Breast epithelium (tissue), 4 donors: Measurements from ENCODE around the gene ALDH1A1. TPM values are rescaled to one million over a fixed set of nuclear protein-coding genes. Genes with fewer than 3 reads are reported as not detected.

Source experiments
- DNase-seq, 2 donors: peaks; one replicate each; pipeline ENCODE4 v3.0.0-alpha.2; 2019; ENCODE audit warnings: low spot score in 2 of 2
- H3K27ac ChIP-seq, 2 donors: fragments of 200-600 bp; sonication (generic) in 1 of 2; one replicate each; pipeline ENCODE4 v1.5.1; 2016 to 2019; ENCODE audit warnings: mild to moderate bottlenecking in 1 of 2
- H3K27me3 ChIP-seq, 2 donors: fragments of 200-600 bp; sonication (generic) in 1 of 2; one replicate each; pipeline versions ENCODE4 v1.5.1 to v1.6.0; 2017 to 2019; ENCODE audit warnings: control low read depth in 1 of 2, mild to moderate bottlenecking in 1 of 2
- H3K36me3 ChIP-seq: fragments of 200-600 bp; one replicate; pipeline ENCODE4 v1.5.1; 2019
- H3K4me1 ChIP-seq, 2 donors: fragments of 200-600 bp; sonication (generic); one replicate each; pipeline ENCODE4 v1.5.1; 2016 to 2019; ENCODE audit warnings: control low read depth in 1 of 2
- H3K4me3 ChIP-seq, 3 donors: fragments of 200-600 bp; sonication (generic); 1 replicate in 2 of 3; 2 replicates in 1 of 3; pipeline ENCODE4 v1.5.1; 2016 to 2019; ENCODE audit warnings: mild to moderate bottlenecking in 3 of 3, moderate library complexity in 2 of 3
- H3K9me3 ChIP-seq, 2 donors: fragments of 200-600 bp; sonication (generic) in 1 of 2; one replicate each; pipeline ENCODE4 v1.5.1; 2016 to 2019; ENCODE audit warnings: control low read depth in 1 of 2
- CTCF ChIP-seq, 3 donors: fragments of 450-650 bp; IDR thresholded peaks; one replicate each; pipeline ENCODE4 v1.5.1; 2016 to 2017; ENCODE audit warnings: antibody characterized with exemption in 3 of 3, mild to moderate bottlenecking in 3 of 3, moderate library complexity in 3 of 3
- POLR2A ChIP-seq: fragments of 450-650 bp; IDR thresholded peaks from one replicate; pipeline ENCODE4 v1.6.1; 2016; ENCODE audit warnings: antibody characterized with exemption, mild to moderate bottlenecking, moderate library complexity
- POLR2AphosphoS5 ChIP-seq, 3 donors: sonication (generic); formaldehyde crosslinking; IDR thresholded peaks; one replicate each; pipeline ENCODE4 v1.6.1; 2017; ENCODE audit warnings: antibody characterized with exemption in 3 of 3
- intact Hi-C: fragments of 100-400 bp; cut with DNase I; formaldehyde crosslinking; loops from one replicate; pipeline ENCODE4 v1.15.1; 2023; ENCODE audit warnings: low total_unique reads
- total RNA-seq, 3 donors: library from RNA; depleted of rRNA; stranded (reverse); fragments of >200 nt; gene quantifications; one replicate each; pipeline ENCODE4 v1.1.0, GENCODE V29; 2016

Gene ALDH1A1
- total RNA-seq, 3 donors from 2014 or later: 67.2 to 233 (median 80.1) TPM

- no peaks in the 10 kb centered on the region for H3K27me3 ChIP-seq
- TF ChIP-seq CTCF (IDR thresholded peaks at IDR 0.05) (no peak), POLR2A (no peak), POLR2AphosphoS5 (IDR thresholded peaks at IDR 0.05) (no peak)
- no peak for DNase-seq
- H3K9me3 ChIP-seq: no peaks in the 10 kb centered on the region
- H3K4me1 ChIP-seq: no peaks in the 10 kb centered on the region
- H3K27ac ChIP-seq: no peak overlapping the region
- intact Hi-C loops: no loop called here
- no peaks in the 10 kb centered on the region for H3K36me3 ChIP-seq
- H3K4me3 ChIP-seq: no peak overlapping the region
Measured at GRCh38 chr9:72903103-72903502, 49.8 kb downstream of the ALDH1A1 start.

- TF ChIP-seq CTCF (IDR thresholded peaks at IDR 0.05) (no peak), POLR2AphosphoS5 (IDR thresholded peaks at IDR 0.05) (no peak), POLR2A (no peak)
- Histone ChIP-seq H3K27ac (no peak overlapping the region), H3K4me3 (no peak overlapping the region), H3K4me1 (no peaks in the 10 kb centered on the region), H3K9me3 (no peaks in the 10 kb centered on the region), H3K27me3 (no peaks in the 10 kb centered on the region), H3K36me3 (no peaks in the 10 kb centered on the region)
- intact Hi-C loops: no loop called here
- no peak for DNase-seq
Measured at GRCh38 chr9:72902268-72902667, 50.6 kb downstream of the ALDH1A1 start.

DNA sequence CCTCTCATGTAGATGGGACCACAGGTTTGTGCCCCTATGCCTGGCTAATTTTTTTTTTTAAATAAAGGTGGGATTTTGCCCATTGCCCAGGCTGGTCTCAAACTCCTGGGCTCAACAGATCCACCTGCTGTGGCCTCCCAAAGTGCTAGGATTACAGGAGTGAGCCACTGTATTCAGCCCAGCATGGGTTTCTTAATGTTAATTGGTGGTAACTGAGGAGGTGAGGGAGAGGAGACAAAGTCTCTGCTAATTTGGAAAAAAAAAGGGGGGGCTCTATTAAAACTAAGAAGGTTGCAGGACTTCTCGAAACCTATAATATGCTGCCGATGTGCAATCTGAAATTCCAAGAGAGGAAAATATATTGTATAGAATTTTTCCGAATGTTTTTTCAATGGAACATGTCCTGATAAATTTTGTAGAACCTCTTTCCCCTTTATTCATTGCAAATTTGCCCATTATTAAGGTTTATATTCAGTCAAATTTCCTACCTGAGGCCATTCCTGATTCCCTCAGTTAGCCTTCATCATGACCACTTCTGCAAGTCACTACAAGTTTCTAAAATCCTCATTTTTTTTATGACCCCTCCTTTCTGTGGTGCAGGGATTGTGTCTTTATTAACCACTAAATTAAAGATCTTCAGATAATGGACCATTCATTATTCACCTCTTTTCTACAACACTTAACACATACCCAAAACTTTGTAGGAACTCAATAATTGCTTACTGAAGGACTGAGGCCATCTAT, 52.9 kb downstream of the ALDH1A1 start:
- Histone ChIP-seq H3K9me3 (no peaks in the 10 kb centered on the region), H3K4me3 (no peak overlapping the region), H3K27ac (no peak overlapping the region), H3K27me3 (no peaks in the 10 kb centered on the region), H3K36me3 (no peaks in the 10 kb centered on the region), H3K4me1 (no peaks in the 10 kb centered on the region)
- TF ChIP-seq CTCF (IDR thresholded peaks at IDR 0.05): no peak
- no peak for TF ChIP-seq POLR2A
- no peak for TF ChIP-seq POLR2AphosphoS5 (IDR thresholded peaks at IDR 0.05)
- no peak for DNase-seq
- intact Hi-C loops: loop anchor here (5.0 kb wide), 1 partner anchor 1173 kb away; no protein-coding TSS in a partner anchor

DNA sequence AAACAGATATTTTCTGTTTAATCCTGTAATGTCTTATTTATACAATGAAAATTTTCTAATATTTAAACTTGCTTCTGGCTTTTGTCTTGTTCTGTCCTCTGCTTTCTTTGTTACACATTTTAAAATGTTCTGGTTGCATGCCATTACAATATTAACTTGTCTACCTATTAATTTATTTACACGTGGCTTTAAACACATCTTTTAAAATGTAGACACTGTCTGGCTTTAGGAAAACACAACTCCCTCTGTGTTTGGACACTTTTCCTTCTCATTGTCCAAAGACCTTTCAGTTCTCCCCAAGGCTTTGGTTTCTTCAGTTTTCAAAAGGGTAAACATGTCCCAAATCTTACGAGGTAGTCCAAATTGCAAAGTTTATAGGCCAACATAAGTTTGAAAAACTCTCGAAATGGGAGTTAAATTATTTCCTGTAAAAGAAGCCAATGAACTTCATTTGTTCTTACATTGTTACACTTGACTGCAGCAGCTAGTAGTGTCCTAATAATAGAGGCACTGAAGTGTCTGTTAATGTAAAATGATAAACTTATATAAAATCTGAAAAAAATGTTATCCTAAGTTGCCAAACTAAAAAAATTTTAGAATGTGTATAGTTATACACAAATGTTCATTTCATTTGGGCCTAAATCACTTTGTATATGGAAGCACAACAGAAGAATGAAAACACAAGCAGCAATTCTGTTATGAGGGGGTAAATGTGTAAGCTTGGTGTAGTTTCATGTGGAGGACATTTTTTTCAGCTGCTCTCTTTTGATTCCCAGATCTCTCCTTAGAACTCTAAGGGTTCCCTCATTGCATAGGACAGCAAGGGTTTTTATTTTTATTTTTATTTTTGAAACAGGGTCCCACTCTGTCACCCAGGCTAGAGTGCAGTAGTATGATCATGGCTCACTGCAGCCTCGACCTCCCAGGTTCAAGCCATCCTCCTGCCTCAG, 53.8 kb downstream of the ALDH1A1 start:
- Histone ChIP-seq H3K9me3 (no peaks in the 10 kb centered on the region), H3K4me1 (no peaks in the 10 kb centered on the region), H3K27me3 (no peaks in the 10 kb centered on the region), H3K4me3 (no peak overlapping the region), H3K36me3 (no peaks in the 10 kb centered on the region), H3K27ac (no peak overlapping the region)
- intact Hi-C loops: loop anchor here (5.0 kb wide), 1 partner anchor 1172 kb away; no protein-coding TSS in a partner anchor
- TF ChIP-seq POLR2AphosphoS5 (IDR thresholded peaks at IDR 0.05): no peak
- no peak for TF ChIP-seq POLR2A
- no peak for TF ChIP-seq CTCF (IDR thresholded peaks at IDR 0.05)
- DNase-seq: no peak
